HG02885 (cell line): Measurements from ENCODE around the gene EXOC2.

Experiments used
- ATAC-seq: cut with Tn5 transposase; IDR thresholded peaks from one replicate; pipeline ENCODE4 v1.9.1; 2021; ENCODE audit warnings: mild to moderate bottlenecking; ENCODE audit not compliant: unreplicated experiment, poor library complexity

Gene EXOC2

GRCh38 chr6:453152-453551, 239.8 kb downstream of the EXOC2 start:
- ATAC-seq: no peak

- no peak for ATAC-seq
Measured at GRCh38 chr6:452301-453067, 240.5 kb downstream of the EXOC2 start.

- no peak for ATAC-seq
Measured at GRCh38 chr6:451847-452246, 241.1 kb downstream of the EXOC2 start.

- ATAC-seq: no peak
Measured at GRCh38 chr6:451336-451735, 241.6 kb downstream of the EXOC2 start.

GRCh38 chr6:449486-450419, 243.2 kb downstream of the EXOC2 start:
- ATAC-seq: no peak

- no peak for ATAC-seq
Measured at GRCh38 chr6:449057-449430, 243.9 kb downstream of the EXOC2 start.

GRCh38 chr6:448296-449056, 244.5 kb downstream of the EXOC2 start:
- ATAC-seq: no peak

GRCh38 chr6:447381-448165, 245.4 kb downstream of the EXOC2 start:
- no peak for ATAC-seq

- ATAC-seq: no peak
Measured at GRCh38 chr6:446418-447366, 246.2 kb downstream of the EXOC2 start.

- ATAC-seq: no peak
Measured at GRCh38 chr6:445571-446417, 247.1 kb downstream of the EXOC2 start.

GRCh38 chr6:444653-445275, 248.2 kb downstream of the EXOC2 start:
- no peak for ATAC-seq

- ATAC-seq: no peak
Measured at GRCh38 chr6:443621-444159, 249.2 kb downstream of the EXOC2 start.

- no peak for ATAC-seq
Measured at GRCh38 chr6:441126-441920, 251.6 kb downstream of the EXOC2 start.

- ATAC-seq: no peak
Measured at GRCh38 chr6:439641-440167, 253.2 kb downstream of the EXOC2 start.

- ATAC-seq: no peak
Measured at GRCh38 chr6:438634-439170, 254.2 kb downstream of the EXOC2 start.

GRCh38 chr6:437037-437392, 255.9 kb downstream of the EXOC2 start:
- no peak for ATAC-seq
